Activated T-cell treated with anti-CD3 and anti-CD28 coated beads for 1 hour (primary cell): ENCODE measurements around the gene SAA1.
"Not testable (repeated sequence)": the region's sequence is repeated elsewhere in the genome, so short reads cannot be mapped to it uniquely, and the experiment has no call there.

ENCODE experiments used
- DNase-seq: peaks from one replicate; pipeline ENCODE4 v3.0.0-alpha.2; 2020; ENCODE audit warnings: low read depth

SAA1 gene

GRCh38 chr11:18259259-18259658 is 6.8 kb upstream of the SAA1 start:
- no peak for DNase-seq

GRCh38 chr11:18261721-18262120 is 4.3 kb upstream of the SAA1 start:
- DNase-seq = no peak

GRCh38 chr11:18262681-18263350 is 3.2 kb upstream of the SAA1 start:
- not testable (repeated sequence) for DNase-seq

- DNase-seq = no peak
Observed at GRCh38 chr11:18264035-18264434, 2.0 kb upstream of the SAA1 start.

GRCh38 chr11:18264677-18265555 is 1.1 kb upstream of the SAA1 start:
- no peak for DNase-seq

- DNase-seq = not testable (repeated sequence)
Observed at GRCh38 chr11:18267335-18268133, 1.5 kb downstream of the SAA1 start.

GRCh38 chr11:18269252-18269651 is 3.2 kb downstream of the SAA1 start:
- DNase-seq = not testable (repeated sequence)

- DNase-seq = no peak
Observed at GRCh38 chr11:18270102-18270501, 4.0 kb downstream of the SAA1 start.

GRCh38 chr11:18271206-18271605 is 5.1 kb downstream of the SAA1 start:
- no peak for DNase-seq

GRCh38 chr11:18277565-18278271 is 11.7 kb downstream of the SAA1 start:
- DNase-seq = no peak

- no peak for DNase-seq
Observed at GRCh38 chr11:18280438-18281045, 14.5 kb downstream of the SAA1 start.

GRCh38 chr11:18282626-18283025 is 16.6 kb downstream of the SAA1 start:
- no peak for DNase-seq

- no peak for DNase-seq
Observed at GRCh38 chr11:18285841-18286240, 19.8 kb downstream of the SAA1 start.

GRCh38 chr11:18288911-18289310 is 22.8 kb downstream of the SAA1 start:
- no peak for DNase-seq

- no peak for DNase-seq
Observed at GRCh38 chr11:18294862-18295261, 28.8 kb downstream of the SAA1 start.

GRCh38 chr11:18295316-18295715 is 29.3 kb downstream of the SAA1 start:
- DNase-seq = no peak

GRCh38 chr11:18299721-18300120 is 33.7 kb downstream of the SAA1 start:
- DNase-seq = no peak

- DNase-seq = no peak
Observed at GRCh38 chr11:18304745-18305144, 38.7 kb downstream of the SAA1 start.

GRCh38 chr11:18307461-18308139 is 41.5 kb downstream of the SAA1 start:
- no peak for DNase-seq

- DNase-seq = no peak
Observed at GRCh38 chr11:18308242-18308641, 42.2 kb downstream of the SAA1 start.

- DNase-seq = no peak
Observed at GRCh38 chr11:18309691-18310090, 43.6 kb downstream of the SAA1 start.
